ENCODE data around the gene SYNPR. TPM values are rescaled to one million over a fixed set of nuclear protein-coding genes. Genes with fewer than 3 reads are reported as not detected.

The SYNPR gene
- total RNA-seq, 2 donors from 2014 or later: not detected

DNA sequence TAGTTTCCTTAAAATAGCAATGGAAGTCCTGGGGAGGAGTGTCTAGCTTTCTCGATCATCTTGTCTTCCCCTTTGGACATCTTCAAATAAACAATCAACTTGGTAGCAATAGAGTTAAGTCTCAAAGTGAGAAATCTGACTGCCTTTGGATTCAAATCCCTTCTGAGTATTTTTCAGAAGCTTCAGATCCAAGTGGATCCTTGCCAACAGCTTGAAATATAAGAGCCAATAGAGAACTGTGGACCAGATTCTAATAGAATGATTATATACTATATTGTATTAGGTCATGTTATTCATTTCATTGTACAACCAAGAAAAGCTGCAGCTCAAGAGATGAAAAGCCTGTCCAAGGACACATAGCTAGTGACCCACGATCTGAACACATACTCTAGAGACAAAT, 60.2 kb downstream of the SYNPR start:
- ATAC-seq (ENCODE audit: insufficient number of reproducible peaks, low FRiP score, low read depth): no peak
- no peaks in the 10 kb centered on the region for H3K36me3 ChIP-seq
- TF ChIP-seq, protein P1, sequence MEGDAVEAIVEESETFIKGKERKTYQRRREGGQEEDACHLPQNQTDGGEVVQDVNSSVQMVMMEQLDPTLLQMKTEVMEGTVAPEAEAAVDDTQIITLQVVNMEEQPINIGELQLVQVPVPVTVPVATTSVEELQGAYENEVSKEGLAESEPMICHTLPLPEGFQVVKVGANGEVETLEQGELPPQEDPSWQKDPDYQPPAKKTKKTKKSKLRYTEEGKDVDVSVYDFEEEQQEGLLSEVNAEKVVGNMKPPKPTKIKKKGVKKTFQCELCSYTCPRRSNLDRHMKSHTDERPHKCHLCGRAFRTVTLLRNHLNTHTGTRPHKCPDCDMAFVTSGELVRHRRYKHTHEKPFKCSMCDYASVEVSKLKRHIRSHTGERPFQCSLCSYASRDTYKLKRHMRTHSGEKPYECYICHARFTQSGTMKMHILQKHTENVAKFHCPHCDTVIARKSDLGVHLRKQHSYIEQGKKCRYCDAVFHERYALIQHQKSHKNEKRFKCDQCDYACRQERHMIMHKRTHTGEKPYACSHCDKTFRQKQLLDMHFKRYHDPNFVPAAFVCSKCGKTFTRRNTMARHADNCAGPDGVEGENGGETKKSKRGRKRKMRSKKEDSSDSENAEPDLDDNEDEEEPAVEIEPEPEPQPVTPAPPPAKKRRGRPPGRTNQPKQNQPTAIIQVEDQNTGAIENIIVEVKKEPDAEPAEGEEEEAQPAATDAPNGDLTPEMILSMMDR (IDR thresholded peaks at IDR 0.05): no peak
- H3K27me3 ChIP-seq (replicated peaks; ENCODE audit: insufficient read depth): no peaks in the 10 kb centered on the region
- no peak overlapping the region for H3K4me3 ChIP-seq
- no peak overlapping the region for H3K27ac ChIP-seq
- H3K4me1 ChIP-seq (ENCODE audit: control insufficient read depth in 1 of 2, low read depth in 2 of 2): no peaks in the 10 kb centered on the region
- H3K9me3 ChIP-seq: no peaks in the 10 kb centered on the region
- no peak for DNase-seq (ENCODE audit: low spot score)

DNA sequence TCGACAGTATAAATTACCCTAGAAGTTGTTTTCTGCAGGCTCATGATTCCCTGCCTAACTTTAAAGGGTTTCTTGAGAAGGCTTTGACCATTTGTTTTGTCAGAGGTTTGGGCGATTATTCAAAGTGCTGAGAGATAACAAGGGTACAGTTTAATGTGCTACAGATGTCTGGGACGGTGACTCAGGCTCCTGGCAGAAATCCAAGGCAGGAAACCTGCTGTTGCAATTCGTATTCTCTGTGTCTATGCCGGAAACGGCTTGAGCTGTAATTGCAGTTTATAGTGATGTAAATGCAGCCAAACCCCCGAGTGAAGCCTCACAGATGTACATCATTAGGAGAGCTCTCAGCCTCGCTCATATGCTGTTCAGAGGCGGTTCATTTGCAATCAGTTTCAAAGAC, 65.6 kb downstream of the SYNPR start:
- peak; percentile 4 for DNase-seq (ENCODE audit: low spot score)
- ATAC-seq (ENCODE audit: insufficient number of reproducible peaks, low FRiP score, low read depth): no peak
- Histone ChIP-seq H3K36me3 (no peaks in the 10 kb centered on the region), H3K4me1 (ENCODE audit: control insufficient read depth in 1 of 2, low read depth in 2 of 2) (no peaks in the 10 kb centered on the region), H3K4me3 (no peak overlapping the region), H3K9me3 (no peaks in the 10 kb centered on the region), H3K27ac (no peak overlapping the region), H3K27me3 (replicated peaks; ENCODE audit: insufficient read depth) (no peaks in the 10 kb centered on the region)
- TF ChIP-seq, protein P1 (IDR thresholded peaks at IDR 0.05): no peak

DNA sequence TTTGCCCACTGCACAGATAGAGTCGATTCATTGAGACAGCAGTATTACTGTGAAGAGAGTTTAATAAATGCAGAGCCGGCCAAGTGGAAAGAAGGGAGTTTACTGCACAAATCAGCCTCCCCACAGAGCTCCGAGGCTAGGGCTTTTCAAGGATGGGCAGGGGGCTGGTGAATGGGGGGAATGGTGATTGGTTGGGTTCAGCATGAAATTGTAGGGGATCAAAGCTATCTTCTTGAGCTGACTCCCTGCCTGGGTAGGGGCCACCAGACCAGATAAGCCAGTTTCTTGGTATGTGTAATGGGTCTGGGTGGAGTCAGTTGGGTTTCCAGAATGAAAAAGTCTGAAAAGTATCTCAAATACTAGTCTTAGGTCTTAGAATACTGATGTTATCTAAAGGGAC, 66.6 kb downstream of the SYNPR start:
- TF ChIP-seq, protein P1 (IDR thresholded peaks at IDR 0.05): no peak
- Histone ChIP-seq H3K27me3 (replicated peaks; ENCODE audit: insufficient read depth) (no peaks in the 10 kb centered on the region), H3K9me3 (no peaks in the 10 kb centered on the region), H3K27ac (no peak overlapping the region), H3K4me1 (ENCODE audit: control insufficient read depth in 1 of 2, low read depth in 2 of 2) (no peaks in the 10 kb centered on the region), H3K4me3 (no peak overlapping the region), H3K36me3 (no peaks in the 10 kb centered on the region)
- DNase-seq (ENCODE audit: low spot score) (no peak), ATAC-seq (ENCODE audit: insufficient number of reproducible peaks, low FRiP score, low read depth) (no peak)

DNA sequence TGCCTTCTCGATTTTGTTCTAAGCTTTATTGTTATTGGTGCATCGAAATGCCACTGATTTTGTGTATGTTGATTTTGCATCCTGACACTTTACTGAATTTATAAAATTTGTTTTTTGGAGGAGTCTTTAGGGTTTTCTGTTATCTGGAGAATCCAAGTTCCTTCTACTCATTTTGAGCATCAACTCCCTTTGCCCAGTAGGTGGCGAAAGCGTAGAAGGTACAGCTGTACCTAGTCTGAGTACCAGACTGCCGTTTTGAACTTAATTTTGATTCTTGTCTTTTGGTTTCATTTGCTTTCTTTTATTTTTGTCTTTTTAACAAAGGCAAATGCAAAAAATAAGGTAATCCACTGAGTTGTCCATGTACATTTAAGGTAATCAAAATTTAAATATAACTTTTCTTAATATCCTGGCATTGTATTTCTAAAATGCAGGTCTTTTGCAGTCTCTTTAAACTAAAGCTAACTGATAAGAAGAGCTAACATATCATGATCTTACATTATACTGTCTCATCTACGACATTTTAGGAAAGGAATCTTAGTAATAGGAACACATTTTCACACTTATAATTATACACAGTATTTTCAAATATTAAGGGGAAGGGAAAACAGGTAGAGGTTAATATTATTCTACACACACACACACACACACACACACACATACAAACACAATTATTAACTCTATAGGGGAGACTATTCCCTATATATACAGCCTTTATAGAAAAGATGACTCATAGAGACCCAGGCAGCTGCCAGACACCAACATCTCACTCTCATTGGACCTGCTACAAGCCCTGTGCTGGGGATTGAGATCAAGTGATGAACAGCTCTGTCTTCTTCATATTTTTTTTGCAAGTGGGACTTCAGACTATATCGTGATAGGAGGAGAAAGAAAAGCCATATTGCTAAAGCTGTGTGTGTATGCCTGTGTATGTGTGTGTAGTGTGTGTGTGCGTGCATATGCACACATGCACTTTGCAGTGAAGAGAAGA, 71.8 kb downstream of the SYNPR start:
- TF ChIP-seq, protein P1 (IDR thresholded peaks at IDR 0.05): peak; percentile 46
- no peak for ATAC-seq (ENCODE audit: insufficient number of reproducible peaks, low FRiP score, low read depth)
- DNase-seq (ENCODE audit: low spot score): no peak

DNA sequence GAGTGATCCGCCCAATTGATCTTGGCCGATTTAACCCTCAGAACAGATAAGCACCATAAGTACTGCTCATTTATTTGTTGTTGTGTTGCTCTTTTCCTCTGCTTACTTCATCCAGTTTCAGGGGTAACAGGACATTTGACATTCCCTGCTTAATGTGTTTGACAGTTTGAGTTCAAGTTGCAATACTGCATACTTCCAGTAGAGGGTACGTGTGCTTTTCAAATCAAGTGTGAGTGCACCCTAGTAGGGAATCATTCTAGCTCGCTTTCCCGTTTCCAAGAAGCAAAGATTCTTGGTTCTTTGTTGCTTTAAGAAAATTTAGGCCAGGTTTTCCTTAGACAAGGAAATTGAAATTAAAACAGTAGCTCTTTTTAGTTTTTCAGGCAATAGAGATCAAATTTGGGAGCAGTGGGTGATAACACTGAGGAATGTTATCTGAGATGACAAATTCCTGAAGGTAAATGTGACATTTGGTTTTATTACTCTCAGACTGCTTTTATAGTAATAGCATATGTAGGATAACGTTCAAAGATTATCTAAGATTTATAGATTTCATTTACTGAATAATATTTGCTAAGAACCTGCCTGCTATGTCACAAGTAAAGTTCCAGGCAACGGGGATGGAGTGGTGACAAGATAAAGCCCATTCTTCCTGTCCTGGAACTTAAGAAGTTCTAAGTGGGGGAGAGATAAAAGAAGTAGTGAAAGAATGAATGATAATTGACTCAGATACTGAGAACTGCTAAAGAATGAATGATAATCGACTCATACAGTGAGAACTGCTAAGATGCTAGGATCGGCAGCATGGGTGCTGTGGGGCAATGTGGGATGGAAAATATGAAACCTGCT, 73.3 kb downstream of the SYNPR start:
- Histone ChIP-seq H3K4me3 (no peak overlapping the region), H3K36me3 (no peaks in the 10 kb centered on the region), H3K27ac (no peak overlapping the region), H3K9me3 (no peaks in the 10 kb centered on the region), H3K27me3 (replicated peaks; ENCODE audit: insufficient read depth) (no peaks in the 10 kb centered on the region), H3K4me1 (ENCODE audit: control insufficient read depth in 1 of 2, low read depth in 2 of 2) (no peaks in the 10 kb centered on the region)
- TF ChIP-seq, protein P1 (IDR thresholded peaks at IDR 0.05): peak; percentile 71
- DNase-seq (ENCODE audit: low spot score) (no peak), ATAC-seq (ENCODE audit: insufficient number of reproducible peaks, low FRiP score, low read depth) (no peak)

More for the DNA sequence above, 71.8 kb downstream of the SYNPR start:
- H3K9me3 ChIP-seq: no peaks in the 10 kb centered on the region
- H3K4me1 ChIP-seq (ENCODE audit: control insufficient read depth in 1 of 2, low read depth in 2 of 2): no peaks in the 10 kb centered on the region
- H3K27ac ChIP-seq: no peak overlapping the region
- no peaks in the 10 kb centered on the region for H3K27me3 ChIP-seq (replicated peaks; ENCODE audit: insufficient read depth)
- H3K36me3 ChIP-seq: no peaks in the 10 kb centered on the region
- H3K4me3 ChIP-seq: no peak overlapping the region
